GM12873 (cell line): ENCODE results near the gene ECHDC1.

ENCODE experiments used
- CTCF ChIP-seq: IDR thresholded peaks from 2 replicates; pipeline ENCODE4 v1.5.1; 2012; ENCODE audit warnings: low read depth, mild to moderate bottlenecking, moderate library complexity, low read length, control low read depth; ENCODE audit not compliant: insufficient read depth; ENCODE audit errors: missing control alignments

The ECHDC1 gene, protein sequence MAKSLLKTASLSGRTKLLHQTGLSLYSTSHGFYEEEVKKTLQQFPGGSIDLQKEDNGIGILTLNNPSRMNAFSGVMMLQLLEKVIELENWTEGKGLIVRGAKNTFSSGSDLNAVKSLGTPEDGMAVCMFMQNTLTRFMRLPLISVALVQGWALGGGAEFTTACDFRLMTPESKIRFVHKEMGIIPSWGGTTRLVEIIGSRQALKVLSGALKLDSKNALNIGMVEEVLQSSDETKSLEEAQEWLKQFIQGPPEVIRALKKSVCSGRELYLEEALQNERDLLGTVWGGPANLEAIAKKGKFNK

GRCh38 chr6:127342946-127343808, at the start of gene ECHDC1:
Gene ECHDC1 (minus strand): TSS chr6:127343609. CDS start chr6:127331028, 12,581 bp downstream.
- no peak for TF ChIP-seq CTCF

- TF ChIP-seq CTCF, result no peak
These were observed 48.9 kb upstream of the ECHDC1 start for GRCh38 chr6:127392301-127392700.

- no peak for TF ChIP-seq CTCF
These were observed 47.9 kb upstream of the ECHDC1 start for GRCh38 chr6:127391094-127391953.

DNA sequence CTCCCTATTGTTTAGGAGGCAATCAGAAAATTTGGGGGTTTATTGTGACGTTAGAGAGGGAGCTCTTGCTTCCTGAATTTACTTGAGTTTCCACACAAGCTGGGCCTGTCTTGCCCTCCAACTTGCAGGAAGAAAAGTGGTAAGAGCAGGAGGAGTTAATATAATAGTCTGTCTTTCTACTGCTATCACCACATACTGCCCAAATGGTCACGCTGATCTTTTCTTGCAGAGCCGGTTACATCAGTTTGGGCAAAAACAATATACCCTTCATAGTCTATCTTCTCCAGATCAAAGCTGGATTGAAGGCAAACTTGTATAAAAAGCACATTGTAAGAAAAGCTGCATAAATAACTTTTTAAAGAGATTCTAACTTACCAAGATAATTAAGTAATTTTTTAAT, 46.3 kb upstream of the ECHDC1 start:
- no peak for TF ChIP-seq CTCF

DNA sequence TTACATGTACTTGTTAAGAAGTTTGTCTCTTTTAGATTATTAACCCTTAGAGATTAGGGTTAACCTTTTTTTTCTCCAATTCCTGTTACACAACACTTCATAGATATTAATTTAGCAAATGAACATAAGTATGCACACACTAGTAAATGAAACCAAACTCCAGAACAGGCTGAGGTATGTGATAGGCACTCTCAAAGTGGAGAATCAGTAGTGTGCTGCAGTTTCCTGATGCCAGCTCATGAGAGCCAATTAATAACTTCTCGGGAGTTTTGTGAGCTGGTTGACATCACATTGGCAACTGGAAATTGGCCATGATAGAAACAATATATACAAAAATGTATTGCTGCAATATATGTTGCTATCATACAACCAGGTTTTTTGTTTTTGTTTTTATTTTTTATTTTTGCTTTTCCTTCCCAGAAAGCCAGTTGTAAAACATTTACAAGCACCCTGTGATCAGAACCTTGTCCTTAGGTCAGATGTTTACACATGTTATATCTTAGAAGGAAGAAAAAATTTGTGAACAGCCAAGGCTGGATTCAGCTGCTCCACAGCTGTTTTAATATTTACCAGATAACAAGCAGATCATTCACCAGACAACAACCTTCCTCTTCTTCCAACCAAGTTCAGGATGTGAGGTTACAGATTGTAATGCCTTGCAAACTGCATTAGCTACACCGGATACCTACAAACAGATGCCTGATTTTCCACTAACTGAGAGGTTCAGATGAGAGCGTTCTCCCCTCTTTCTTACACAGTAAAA, 42.4 kb upstream of the ECHDC1 start:
- TF ChIP-seq CTCF, result no peak

DNA sequence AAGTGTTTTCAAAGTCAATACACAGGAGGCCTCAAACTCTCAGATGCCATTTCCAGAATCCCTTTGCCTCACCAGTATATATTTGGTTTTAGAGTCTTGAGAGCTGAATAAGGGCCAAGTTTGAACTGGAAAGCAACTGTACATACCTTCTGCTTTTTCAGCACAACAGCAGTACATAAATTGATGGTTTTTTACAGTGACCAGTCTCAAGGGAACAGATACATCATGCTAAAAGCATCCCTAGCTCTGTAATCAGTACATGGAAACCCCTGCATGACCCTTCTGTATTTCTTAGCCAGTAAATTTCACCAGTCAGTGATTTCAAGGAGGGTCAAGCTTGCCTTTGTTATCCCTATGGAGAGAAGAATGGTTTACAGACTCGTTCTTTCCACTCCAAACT, 40.6 kb upstream of the ECHDC1 start:
- no peak for TF ChIP-seq CTCF
